HG03442 (cell line): ENCODE results near the gene ACOT6.
"Not testable (repeated sequence)": the region's sequence is repeated elsewhere in the genome, so short reads cannot be mapped to it uniquely, and the experiment has no call there.

Source experiments
- ATAC-seq: cut with Tn5 transposase; IDR thresholded peaks from one replicate; pipeline ENCODE4 v1.9.1; 2021; ENCODE audit warnings: mild to moderate bottlenecking, moderate library complexity; ENCODE audit not compliant: unreplicated experiment

ACOT6 gene

GRCh38 chr14:73594491-73594890, 17.8 kb upstream of the ACOT6 start:
- ATAC-seq: no peak

- ATAC-seq: no peak
Measured at GRCh38 chr14:73599499-73599898, 12.8 kb upstream of the ACOT6 start.

GRCh38 chr14:73602994-73603393, 9.3 kb upstream of the ACOT6 start:
- ATAC-seq: no peak

GRCh38 chr14:73606271-73606670, 6.0 kb upstream of the ACOT6 start:
- ATAC-seq: no peak

GRCh38 chr14:73607241-73607640, 5.1 kb upstream of the ACOT6 start:
- no peak for ATAC-seq

- ATAC-seq: no peak
Measured at GRCh38 chr14:73610687-73611086, 1.6 kb upstream of the ACOT6 start.

- ATAC-seq: no peak
Measured at GRCh38 chr14:73613046-73613383, 698 bp downstream of the ACOT6 start.

- no peak for ATAC-seq
Measured at GRCh38 chr14:73613419-73613963, 1.2 kb downstream of the ACOT6 start.

GRCh38 chr14:73616831-73617230, 4.5 kb downstream of the ACOT6 start:
- no peak for ATAC-seq

GRCh38 chr14:73619524-73619923, 7.2 kb downstream of the ACOT6 start:
- no peak for ATAC-seq

GRCh38 chr14:73620268-73620667, 8.0 kb downstream of the ACOT6 start:
- no peak for ATAC-seq

- no peak for ATAC-seq
Measured at GRCh38 chr14:73623504-73624054, 11.3 kb downstream of the ACOT6 start.

- no peak for ATAC-seq
Measured at GRCh38 chr14:73625706-73626105, 13.4 kb downstream of the ACOT6 start.

GRCh38 chr14:73627151-73627558, 14.8 kb downstream of the ACOT6 start:
- no peak for ATAC-seq

- ATAC-seq: no peak
Measured at GRCh38 chr14:73630009-73630780, 17.9 kb downstream of the ACOT6 start.

- ATAC-seq: no peak
Measured at GRCh38 chr14:73633116-73634010, 21.0 kb downstream of the ACOT6 start.

GRCh38 chr14:73634011-73634833, 21.9 kb downstream of the ACOT6 start:
- ATAC-seq: no peak

- not testable (repeated sequence) for ATAC-seq
Measured at GRCh38 chr14:73636355-73636754, 24.0 kb downstream of the ACOT6 start.

- no peak for ATAC-seq
Measured at GRCh38 chr14:73637830-73638229, 25.5 kb downstream of the ACOT6 start.

- no peak for ATAC-seq
Measured at GRCh38 chr14:73640796-73641365, 28.6 kb downstream of the ACOT6 start.
